Hindlimb muscle (tissue), 1 donor: ENCODE measurements around the gene KDM5C. TPM values are rescaled to one million over a fixed set of nuclear protein-coding genes. Genes with fewer than 3 reads are reported as not detected.

ENCODE experiments used
- DNase-seq: peaks from one replicate; pipeline ENCODE4 v3.0.0-alpha.2; 2013
- polyA plus RNA-seq: library from polyadenylated mRNA; unstranded; fragments of 120-200 nt; gene quantifications from one replicate; pipeline ENCODE4 v1.2.1, GENCODE V29; 2013; ENCODE audit not compliant: insufficient read length

Gene KDM5C
- 36.9 TPM for polyA plus RNA-seq

DNA sequence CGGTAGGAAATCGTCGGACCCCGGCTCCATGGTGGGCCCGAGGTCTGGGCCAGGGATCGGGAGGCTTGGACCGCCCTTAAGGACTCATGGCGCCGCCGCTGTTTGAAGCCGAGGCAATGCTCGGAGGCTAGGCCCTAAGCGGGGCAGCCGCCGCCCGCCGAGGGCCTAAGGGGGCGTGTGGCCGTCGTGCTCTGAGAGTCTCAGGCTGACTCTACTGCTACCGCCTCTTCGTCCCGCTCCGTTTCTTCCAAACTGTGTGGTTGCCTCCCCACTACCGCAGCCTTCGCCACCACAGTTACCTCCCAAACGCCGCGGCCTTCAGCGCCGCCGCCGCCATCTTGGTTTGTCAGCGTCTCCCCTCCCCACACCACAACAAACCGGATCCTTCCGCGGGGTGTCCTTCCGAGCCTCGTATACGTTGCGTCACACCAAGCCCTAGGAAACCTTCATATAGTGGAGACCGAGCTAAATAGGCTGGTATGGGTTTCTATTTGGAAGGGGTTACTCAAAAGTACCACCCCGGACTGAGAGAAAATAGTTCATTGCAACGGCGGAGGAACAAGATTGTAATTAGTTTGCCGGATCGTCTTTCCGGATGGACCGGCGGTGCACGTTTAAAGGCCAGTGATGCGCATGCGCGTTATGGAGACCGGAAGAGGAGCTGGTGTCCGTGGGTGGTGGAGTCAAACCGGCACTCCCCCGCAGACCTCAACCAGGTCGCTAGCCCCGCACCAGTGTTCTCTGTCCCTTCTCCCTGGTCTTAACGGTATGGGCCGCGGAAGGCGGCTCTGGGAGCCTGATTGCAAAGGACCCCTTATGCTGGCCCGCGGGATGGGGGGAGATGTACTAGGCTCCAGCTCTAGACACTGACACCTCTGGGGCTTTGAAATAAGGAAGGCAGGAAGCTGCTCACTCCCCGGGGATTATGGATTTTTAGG lies at the start of gene KDM5C:
Gene KDM5C, minus strand, starts transcription at position 348 of the 938 bp plus-strand sequence. Its CDS starts 318 bp downstream, at position 30.
- peak; percentile 87 for DNase-seq

DNA sequence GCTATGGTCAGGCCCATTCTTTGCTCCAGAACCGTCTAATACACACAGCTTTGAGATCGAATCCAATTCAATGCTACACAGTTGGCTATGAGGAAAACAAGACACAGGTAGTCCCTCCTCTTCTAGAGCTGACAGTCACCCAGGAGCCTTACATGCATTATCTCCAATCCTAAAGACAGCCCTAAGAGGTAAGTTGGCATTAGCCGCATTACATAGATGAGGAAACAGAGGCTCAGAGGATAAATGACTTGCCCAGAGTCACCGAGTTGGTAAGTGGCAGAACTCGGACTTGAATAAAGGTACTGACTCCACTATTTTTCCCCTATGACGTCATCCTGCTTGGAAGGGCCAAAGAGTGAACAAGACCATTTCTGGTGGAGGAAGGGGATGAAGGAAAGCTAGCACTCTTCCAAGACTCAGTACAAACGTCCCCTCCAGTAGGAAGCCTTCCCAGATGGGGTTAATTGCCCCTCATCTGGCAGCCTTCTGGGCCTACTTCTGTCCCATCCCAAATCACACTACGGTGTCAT lies 47.9 kb upstream of the KDM5C start:
- DNase-seq = no peak

DNA sequence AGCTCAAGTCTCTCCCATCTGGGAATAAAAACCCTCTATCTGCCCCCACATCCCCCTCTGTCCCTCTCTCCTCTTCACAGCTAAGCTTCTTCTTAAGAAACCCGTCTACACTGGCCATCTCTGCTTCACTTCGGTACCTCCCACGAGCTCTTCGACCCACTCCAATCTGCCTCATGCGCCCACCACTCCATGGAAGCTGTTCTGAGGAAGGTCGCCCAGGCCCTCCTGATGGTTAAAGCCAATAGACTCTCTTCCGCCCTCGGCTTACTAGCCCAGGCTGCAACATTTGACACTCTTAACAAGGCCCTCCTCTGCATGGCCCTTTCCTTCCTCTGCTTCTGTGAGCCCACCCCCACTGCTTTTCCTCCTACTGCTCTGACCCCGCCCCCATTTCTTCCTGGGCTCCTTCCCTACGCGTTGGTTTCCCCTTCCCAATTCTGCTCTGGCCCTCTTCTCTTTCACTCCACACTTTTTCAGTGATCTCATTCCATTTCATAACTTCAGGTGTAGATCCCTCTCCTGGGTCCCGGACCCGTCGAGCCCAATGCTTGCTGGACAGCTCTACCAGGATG lies 44.6 kb upstream of the KDM5C start:
- DNase-seq = no peak

DNA sequence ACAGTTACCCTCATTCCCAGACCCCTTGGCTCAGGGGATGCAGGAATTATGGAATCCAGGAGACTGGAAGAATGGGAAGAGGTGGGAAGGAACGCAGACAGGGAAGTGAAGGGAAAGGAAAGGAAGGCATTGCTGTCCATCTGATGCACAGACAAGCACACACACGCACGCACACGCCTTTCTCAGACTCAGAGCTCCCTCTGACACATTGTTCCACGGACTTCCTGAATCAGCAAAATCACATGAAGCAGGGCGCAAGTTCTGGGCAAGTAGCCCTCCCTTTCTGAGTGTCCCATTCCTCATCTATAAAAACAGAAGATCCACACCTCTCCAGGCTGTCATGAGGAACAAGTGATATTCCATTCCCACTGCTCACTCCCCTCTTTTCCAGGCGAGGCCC lies 43.2 kb upstream of the KDM5C start:
- DNase-seq = no peak

DNA sequence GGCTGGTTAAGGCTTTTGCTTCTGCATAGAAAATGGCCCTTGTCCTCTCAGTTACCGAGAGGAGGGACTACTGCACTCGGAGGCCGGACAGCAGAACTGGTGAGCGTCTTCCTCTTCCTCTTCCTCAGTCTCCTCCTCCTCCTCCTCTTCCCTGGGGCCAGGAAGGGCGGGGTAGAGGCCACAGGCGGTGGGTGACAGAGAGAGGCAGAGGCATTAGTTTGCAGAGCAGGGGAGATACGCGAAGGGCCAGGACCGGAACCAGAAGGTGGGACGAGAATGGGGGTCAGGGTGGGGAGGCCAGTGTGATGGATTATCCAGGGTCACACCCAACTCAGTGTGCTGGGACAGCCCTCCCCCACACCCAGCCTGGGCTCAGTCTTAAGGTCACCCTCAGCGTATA lies 41.9 kb upstream of the KDM5C start:
- DNase-seq = no peak

DNA sequence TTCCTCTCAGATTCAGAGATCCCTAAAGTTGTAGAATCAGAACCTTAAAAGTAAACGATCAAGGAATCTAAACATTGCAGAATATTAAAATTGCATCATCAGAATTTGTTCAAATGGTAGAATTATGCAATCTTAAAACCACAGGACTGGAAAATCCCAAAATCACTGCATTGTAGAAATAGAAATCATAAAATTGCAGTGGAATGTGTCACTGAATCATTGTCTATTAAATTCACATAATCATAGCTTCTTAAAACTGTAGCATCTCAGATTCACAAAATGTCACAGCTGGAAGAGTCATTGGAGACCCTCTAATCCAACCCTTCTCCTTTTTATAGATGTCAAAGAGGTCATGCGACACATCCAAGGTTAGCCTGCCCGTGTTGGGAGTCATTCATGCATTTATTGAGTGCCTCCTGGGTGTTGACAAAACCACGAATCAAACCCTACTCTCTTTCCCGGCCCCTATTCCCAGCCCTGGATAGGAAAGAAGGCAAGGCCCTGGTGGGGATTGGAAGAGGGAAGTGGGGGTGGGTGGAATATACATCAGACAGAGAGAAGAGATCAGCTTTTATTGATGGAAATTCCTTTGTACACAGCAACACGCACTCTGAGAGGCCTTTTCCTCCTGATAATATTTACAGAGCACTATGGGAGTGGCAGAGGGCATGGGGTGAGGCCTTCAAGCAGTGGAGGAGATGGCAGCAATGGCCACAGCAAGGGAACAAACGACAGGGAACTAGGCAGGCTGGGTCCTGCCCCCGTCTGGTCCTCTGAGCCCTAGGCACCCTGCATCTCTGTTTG lies 41.0 kb upstream of the KDM5C start:
- DNase-seq = no peak

DNA sequence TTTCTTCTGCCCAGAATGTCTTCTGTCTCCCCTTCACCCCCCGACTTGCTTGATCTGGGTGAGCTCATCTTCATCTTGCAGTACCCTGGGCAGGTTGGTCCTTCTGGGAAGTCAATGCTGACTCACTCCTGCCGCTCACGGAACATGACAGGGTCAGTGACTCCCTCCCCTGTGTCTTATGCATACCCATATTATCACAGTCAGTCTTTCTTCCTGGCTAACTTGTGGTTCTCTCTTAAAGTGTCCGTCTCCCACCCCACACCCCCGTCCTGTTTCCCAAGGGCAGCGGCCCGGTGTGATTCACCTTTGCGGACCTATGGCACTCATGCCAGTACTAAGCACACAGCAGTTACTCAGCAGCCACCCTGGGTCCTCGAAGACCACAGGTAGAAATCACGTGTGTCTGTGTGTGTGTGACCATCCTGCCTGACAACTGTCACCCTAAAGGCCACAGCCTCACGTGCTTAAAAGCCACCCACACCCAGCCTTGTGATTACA lies 38.6 kb upstream of the KDM5C start:
- no peak for DNase-seq

DNA sequence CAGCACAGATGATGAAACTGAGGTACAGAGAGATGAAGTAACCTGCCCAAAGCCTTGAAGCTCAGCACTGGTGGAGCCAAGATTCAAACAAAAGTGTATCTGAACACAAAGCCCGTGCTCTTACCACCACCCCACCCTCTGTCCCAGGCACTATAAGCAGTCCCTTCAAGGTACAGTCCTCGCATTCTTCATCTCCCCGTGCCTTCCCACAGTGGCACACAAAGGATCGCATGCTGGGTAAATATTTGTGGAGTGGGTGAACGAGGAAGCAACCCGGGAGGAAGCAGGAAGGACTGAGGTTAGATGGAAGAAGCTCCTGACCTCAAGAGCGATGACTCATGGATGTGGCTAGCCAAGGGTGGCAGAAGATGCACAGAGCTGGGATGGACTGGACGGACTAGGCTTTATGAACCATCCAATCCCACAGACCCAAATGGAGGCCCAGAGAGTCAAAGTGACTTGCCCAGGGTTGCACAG lies 37.9 kb upstream of the KDM5C start:
- DNase-seq = no peak

DNA sequence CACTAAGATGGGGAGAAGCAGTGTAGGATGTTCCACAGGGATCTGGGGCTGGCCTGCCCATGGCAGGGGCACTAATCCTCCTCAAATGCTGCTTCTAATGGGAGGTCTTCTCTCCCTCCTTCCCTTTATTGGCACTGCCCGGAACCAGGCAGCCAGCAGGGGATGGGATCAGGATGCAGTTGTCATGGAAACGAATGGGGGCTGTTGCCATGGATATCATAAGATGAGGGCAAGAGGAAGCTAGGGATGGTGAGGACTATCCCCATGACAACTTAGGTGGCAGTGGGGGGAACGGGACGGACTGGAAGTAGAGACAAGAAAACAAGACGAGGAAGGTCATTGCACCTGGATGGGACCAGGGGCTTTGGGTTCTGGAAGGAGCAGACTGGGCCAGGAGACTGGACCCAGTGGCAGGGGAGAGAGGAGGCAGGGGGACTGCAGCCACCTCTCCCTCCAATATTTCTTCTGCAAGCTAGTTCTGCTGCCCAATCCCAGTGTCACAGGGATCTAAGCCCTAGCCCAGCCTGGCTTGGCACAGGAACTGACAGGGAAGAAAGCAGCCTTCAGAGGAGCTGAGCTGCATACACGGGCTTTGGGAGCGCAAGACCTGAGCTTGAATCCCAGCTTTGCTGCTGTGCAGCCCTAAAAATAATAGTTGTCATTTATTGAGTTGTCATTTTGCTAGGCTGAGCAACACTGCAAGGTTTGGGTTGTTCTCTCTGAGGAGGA lies 37.3 kb upstream of the KDM5C start:
- no peak for DNase-seq

DNA sequence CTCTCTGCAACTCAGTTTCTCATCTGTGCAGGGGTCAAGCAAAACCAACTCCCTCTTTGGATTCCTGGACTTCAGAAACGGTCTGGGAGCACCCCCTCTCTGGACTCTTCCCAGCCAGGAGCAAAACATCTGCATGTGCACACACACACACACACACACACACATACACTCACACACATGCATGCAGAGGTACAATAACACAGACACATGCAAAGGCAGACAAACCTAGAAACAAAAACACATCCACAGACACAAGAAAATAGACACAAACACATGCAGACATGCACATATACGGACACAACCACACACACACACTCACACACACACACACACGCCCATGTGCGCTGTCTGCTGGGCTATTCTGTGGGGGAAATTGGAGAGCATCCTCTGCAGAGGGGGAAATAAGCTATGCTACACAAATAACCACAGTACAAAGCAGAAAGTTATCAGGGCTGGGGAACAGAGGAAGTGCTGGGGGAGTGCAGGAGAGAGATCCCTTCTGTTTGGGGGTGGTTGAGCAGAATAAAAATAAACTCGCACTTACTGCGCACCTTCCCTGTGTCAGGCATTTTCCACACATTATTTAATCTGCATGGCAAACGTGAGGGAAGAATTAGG lies 36.5 kb upstream of the KDM5C start:
- DNase-seq = peak; percentile 11

DNA sequence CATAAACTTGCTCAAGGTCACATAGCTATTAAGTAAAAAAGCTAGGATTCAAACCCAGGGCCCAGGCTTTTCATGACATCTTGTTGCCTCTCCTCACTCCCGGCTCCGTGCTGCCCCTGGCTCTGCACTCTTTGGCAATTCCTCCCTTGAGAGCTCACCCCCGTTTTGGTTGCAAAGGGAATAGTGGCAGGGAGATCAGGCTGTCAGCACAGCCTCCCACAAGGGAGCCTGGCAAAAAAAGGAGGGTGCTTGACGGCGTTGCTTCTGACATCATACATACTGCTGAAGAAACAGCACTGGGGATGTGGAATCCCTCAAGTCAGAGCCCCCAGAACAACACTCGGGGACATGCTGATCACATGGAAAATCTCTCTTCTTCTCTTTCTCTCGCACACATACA lies 35.8 kb upstream of the KDM5C start:
- DNase-seq = no peak

DNA sequence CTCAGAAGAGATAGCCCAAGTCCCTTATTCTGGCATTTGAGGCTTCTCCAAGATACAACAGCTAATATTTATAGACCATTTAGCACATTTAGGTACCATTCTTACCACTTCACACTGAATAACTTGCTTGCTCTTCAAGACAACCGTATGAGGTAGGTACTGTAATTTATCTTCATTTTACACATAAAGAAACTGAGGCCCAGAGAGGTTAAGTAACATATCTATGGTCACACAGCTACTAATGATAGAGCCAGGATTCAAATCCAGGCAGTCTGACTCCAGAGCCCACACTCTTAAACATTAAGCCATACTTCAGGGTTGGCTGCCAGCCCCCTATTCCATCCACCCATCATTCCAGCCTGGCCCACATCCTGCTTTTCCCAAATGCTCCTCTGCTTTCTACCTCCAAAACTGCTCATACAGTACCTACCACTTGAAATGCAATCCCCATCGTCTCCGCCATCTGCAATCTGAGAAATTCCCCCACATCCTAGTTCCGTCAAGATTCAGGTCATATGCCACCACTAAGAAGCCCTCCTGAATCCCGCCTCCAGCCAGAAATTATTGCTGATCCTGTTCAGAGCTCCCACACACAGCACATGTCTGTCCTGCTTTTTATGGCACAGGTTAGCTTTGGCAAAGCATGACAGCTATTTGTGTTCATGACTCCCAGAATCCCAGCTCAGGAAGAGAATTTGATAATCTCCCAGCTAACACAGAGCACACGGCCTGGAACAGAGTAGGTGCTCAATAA lies 32.8 kb upstream of the KDM5C start:
- no peak for DNase-seq

DNA sequence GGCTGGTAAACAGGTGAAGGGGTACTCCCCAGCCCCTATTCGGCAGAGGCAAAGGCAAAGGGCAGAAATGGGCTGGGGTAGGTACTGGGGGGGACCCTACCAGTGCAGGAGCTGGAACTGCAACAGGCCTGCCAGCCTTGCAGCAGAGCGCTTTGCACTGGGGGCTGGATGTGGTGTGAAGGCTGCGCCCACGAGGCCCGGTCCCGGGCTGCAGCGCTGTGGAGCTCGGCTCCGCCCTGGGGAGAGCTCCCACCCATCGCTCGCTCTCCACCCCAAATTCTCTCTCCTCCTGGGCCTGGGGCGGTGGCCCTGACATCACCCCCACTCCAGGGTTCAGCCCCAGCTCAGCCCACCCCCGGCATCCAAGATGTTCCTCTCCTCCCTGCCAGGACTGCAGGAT lies 32.2 kb upstream of the KDM5C start:
- no peak for DNase-seq

DNA sequence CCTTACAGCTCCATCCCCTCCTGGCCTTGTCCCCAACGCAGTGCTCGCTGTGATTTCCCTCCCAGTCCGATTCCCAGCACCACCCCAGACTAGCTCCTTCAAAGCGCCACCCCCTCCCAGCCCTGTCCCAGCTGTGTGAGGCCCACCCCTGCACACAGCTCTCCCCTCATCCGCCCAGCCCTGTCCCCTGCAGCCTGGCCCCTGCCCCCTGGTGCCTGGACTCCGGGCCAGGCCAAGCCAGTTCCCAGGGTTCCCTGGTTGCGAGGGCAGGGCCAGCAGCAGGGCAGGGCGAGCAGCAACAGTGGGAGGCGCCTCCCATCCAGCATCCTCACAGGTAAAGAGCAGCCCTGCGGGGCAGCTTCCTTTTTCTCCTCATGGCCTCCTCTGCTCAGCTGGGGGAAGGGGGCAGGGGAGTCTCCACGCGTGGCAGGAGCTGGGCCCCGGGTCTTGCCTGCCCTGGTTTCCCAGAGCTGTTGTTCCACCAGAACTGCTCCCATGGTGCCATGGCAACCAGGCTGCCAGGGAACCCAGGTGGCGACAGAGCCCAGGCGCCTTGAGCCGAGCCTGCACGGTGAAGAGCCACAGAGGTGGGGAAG lies 31.5 kb upstream of the KDM5C start:
- no peak for DNase-seq

DNA sequence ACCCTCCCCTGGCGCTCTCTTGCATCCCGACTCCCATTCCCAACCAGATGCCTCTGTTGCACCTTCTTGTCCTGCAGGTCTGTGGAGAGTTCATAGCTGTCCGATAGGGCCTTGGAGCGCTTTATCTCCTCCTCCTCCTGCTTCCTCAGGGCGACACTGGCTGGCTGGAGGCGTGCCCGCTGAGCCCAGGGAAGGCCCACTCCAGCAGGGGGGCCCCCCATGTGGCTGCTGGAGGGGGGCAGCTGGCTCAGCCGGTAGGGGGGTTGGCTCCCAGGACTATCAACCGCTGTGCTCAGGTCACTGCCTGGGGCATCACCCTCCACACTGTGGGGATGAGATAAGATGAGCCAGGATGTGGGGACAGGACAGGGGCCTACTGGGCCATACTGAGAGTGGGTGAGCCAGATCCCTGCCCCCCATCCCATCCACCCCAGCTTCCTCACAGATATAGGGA lies 30.8 kb upstream of the KDM5C start:
- DNase-seq = no peak

DNA sequence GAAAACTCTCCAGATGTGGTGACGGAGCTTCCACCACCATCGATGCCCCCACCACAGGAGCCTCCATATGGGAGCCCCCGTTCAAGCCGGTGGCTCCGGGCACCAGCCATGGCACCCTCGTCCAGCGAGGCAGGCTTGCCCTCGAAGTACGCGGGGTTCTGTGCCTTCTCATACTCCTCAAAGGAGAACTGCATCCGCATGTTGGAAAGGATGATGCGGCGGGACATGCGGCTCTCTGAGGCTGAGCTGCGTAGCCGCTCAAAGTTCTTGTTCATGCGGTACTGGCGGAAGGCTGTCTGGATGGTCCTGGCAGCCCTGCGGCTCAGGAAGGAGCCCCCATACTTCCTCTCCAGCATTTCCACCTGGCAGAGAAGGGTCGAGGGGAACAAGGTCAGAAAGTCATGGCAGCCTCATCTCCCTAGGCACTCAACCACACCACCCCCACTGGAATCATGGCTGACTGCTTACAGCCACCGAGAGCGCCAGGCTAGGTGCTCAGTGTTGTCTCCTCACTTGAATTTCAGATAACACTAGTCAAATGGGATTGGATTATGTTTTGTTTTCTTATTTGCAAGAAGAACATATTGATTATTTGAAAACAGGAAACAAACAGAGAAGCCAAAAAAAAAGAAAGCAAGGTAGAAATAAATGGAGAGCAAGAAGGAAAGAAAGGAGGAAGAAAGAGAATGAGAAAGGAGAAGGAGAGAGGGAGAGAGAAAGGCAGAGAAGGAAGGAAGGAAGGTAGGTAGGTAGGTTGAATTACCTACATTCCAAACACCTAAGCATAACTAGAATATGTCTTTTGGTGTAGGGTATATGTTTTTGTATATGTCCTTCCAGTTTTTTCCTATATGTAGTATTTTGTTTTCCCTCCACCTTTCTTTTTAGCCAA lies 29.8 kb upstream of the KDM5C start:
- no peak for DNase-seq

DNA sequence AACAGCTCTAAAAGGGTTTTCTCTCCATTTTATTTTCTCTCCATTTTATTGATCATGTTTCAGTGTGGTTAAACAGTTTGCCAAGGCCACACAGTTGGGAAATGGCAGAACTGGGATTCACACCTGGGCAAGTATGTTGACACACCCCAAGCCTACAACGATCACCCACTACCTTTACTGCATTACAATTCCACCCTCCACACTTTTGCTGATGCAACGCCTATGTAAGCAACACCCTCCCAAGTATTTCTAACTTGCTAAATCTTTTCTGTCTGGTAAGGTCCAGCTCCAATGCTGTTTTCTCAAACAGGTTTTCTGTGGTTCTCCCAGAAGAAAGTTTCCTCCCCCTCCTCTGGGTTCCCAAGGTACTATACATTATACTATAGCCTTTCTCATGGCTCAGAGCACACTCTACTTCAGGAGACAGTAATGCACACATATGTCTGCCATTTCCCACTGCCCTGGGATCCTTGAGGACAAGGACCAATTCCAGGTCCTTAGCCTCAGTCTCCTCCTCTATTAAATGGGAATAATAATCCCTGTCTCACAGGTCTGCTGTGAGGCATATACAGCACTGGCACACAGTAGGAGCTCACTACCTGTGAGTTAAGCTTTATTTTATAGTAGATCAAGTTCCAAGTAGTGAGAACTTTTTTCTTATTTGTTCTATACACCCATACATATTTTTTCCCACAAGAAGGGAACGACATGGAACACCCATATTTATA lies 28.4 kb upstream of the KDM5C start:
- DNase-seq = no peak

DNA sequence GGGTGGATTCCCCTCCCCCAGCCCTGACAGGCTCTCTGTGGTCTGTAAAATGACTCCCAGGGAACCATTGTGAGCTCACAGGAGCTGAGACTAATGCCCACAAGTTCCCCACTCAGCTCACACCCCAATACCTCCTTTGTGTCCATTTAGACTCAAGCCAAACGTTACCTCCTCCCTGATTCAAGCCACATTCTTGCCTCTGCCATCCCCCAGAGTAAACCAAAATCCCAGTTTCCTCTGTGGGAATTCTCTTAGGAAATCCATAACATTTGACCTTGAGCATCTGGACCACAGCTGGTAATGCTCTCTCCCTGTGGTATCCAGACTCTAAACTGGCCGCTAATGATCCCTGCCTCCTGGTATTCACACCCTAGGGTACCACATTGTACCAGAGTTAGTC lies 26.3 kb upstream of the KDM5C start:
- DNase-seq = no peak
